Fibroblast of skin of left quadriceps (primary cell): ENCODE data around the gene SPHK2.
"Not testable (repeated sequence)": the region's sequence is repeated elsewhere in the genome, so short reads cannot be mapped to it uniquely, and the experiment has no call there.

Source experiments
- DNase-seq, 2 experiments: peaks; one replicate each; pipeline ENCODE4 v3.0.0-alpha.2; 2013; ENCODE audit warnings: low read depth in 2 of 2

Gene SPHK2

GRCh38 chr19:48636859-48637448 is 17.6 kb downstream of the SPHK2 start, which contains the start of gene DBP:
Gene DBP, minus strand, starts transcription at chr19:48637379. Its CDS starts 385 bp downstream, at chr19:48636994.
- no peak for DNase-seq

- DNase-seq: peak; percentile 99
These were observed 18.2 kb downstream of the SPHK2 start for GRCh38 chr19:48637449-48637947.

- DNase-seq: peak; percentile 88 to 90
These were observed 18.9 kb downstream of the SPHK2 start for GRCh38 chr19:48637948-48638830.

GRCh38 chr19:48638831-48639381 is 19.6 kb downstream of the SPHK2 start:
- no peak for DNase-seq

GRCh38 chr19:48639483-48640375 is 20.4 kb downstream of the SPHK2 start:
- no peak for DNase-seq

GRCh38 chr19:48641850-48642249 is 22.5 kb downstream of the SPHK2 start:
- DNase-seq: no peak

- no peak for DNase-seq
These were observed 23.6 kb downstream of the SPHK2 start for GRCh38 chr19:48642862-48643261.

- no peak for DNase-seq
These were observed 25.0 kb downstream of the SPHK2 start for GRCh38 chr19:48644355-48644754.

- DNase-seq: no peak
These were observed 25.7 kb downstream of the SPHK2 start for GRCh38 chr19:48644839-48645619.

GRCh38 chr19:48645620-48646000 is 26.3 kb downstream of the SPHK2 start:
- no peak for DNase-seq

- peak; percentile 56 to 65 for DNase-seq
These were observed 26.9 kb downstream of the SPHK2 start, which contains the start of gene CA11 for GRCh38 chr19:48646001-48646721. Gene CA11, minus strand, starts transcription at chr19:48646187. Its CDS starts 555 bp downstream, at chr19:48645632.

GRCh38 chr19:48646722-48647216 is 27.5 kb downstream of the SPHK2 start:
- DNase-seq: no peak

- DNase-seq: no peak
These were observed 28.8 kb downstream of the SPHK2 start for GRCh38 chr19:48648134-48648533.

- DNase-seq: no peak
These were observed 31.8 kb downstream of the SPHK2 start for GRCh38 chr19:48650974-48651682.

GRCh38 chr19:48651683-48652048 is 32.4 kb downstream of the SPHK2 start:
- DNase-seq: no peak

- no peak for DNase-seq
These were observed 35.2 kb downstream of the SPHK2 start for GRCh38 chr19:48654299-48655059.

GRCh38 chr19:48656840-48657474 is 37.7 kb downstream of the SPHK2 start:
- DNase-seq: peak; percentile 79 to 82

- not testable (repeated sequence) for DNase-seq
These were observed 38.5 kb downstream of the SPHK2 start for GRCh38 chr19:48657828-48658227.
